VCaP (cell line): Measurements from ENCODE around the gene TP73.

Experiments
- H3K27ac ChIP-seq: fragments of 450-650 bp; 2 replicates; pipeline ENCODE4 v1.5.1; 2017
- TF ChIP-seq, protein P1 (sequence below): fragments of 450-650 bp; conservative IDR thresholded peaks from 2 replicates; pipeline ENCODE4 v1.5.1; 2017; ENCODE audit warnings: mild to moderate bottlenecking, moderate library complexity

Gene TP73

DNA sequence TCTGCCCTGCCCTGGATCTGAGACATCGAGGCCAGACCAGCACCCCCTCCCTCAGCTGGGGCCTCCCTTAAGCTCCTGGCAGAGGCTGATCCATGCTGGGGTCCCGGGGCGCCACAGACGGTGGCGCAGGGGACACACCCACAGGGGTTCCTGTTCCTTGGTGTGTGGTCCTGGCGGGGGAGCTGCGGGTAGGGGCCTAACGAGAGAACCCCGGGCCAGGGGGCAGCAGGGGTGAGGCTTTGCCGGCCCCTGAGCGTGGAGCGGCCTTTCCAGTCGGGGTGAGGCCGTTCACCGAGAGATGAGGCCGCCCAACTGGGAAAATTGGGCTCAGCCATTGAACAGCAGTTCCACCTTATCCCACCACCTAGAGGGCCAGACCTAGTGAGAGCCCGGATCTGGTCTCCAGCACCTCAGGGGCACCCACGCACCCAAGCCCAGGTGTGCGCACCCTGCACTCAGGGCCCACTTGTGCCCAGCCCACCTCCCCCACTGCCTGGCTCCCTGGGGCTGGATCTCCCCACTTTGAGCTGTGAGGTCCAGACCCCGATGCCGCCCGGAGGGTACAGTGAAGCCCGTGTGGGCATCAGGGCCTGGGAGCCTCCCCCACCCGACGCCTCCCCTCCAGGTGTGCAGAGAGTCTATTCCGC lies 54.5 kb downstream of the TP73 start:
- TF ChIP-seq, protein P1, sequence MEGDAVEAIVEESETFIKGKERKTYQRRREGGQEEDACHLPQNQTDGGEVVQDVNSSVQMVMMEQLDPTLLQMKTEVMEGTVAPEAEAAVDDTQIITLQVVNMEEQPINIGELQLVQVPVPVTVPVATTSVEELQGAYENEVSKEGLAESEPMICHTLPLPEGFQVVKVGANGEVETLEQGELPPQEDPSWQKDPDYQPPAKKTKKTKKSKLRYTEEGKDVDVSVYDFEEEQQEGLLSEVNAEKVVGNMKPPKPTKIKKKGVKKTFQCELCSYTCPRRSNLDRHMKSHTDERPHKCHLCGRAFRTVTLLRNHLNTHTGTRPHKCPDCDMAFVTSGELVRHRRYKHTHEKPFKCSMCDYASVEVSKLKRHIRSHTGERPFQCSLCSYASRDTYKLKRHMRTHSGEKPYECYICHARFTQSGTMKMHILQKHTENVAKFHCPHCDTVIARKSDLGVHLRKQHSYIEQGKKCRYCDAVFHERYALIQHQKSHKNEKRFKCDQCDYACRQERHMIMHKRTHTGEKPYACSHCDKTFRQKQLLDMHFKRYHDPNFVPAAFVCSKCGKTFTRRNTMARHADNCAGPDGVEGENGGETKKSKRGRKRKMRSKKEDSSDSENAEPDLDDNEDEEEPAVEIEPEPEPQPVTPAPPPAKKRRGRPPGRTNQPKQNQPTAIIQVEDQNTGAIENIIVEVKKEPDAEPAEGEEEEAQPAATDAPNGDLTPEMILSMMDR: no peak
- no peak overlapping the region for H3K27ac ChIP-seq

DNA sequence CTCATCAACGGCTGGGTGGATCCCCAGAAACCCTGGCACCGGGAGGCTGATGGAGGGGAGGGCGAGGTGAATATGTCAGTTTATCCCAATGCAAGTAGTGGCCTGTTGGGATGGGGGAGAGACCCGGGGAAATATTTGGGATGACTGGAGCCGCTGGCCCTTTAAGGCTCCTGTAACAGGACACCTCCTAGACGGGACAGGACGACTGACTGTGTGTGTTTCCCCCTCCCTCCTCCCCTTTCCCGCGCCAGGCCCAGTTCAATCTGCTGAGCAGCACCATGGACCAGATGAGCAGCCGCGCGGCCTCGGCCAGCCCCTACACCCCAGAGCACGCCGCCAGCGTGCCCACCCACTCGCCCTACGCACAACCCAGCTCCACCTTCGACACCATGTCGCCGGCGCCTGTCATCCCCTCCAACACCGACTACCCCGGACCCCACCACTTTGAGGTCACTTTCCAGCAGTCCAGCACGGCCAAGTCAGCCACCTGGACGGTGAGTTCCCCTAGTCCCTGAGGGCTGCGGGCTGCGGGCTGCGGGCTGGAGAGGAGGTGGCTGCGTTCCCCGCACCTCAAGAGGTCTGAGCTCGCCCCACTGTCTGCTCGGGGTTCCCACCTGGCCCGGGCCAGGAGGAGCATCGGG lies 55.1 kb downstream of the TP73 start:
- H3K27ac ChIP-seq: no peak overlapping the region
- TF ChIP-seq, protein P1: no peak

DNA sequence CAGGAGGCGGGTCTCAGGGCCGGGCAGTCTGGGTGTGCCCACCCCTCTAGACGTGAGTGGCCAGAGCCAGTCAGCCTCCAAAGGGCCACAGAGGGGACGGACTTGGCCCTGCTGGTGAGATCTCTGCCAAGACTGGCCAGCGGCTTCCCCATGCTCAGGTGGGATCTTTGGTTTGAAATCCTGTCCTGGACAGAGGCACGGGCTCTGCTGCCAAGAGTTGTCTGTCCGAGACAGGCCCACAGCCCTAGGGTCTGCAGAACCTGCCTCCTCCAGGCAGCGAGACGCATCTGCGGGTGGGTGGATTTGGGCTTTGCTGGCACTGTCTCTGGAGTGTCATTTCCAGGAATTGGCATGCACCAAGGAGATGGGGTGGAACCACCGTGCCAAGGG lies 55.6 kb downstream of the TP73 start:
- TF ChIP-seq, protein P1: no peak

DNA sequence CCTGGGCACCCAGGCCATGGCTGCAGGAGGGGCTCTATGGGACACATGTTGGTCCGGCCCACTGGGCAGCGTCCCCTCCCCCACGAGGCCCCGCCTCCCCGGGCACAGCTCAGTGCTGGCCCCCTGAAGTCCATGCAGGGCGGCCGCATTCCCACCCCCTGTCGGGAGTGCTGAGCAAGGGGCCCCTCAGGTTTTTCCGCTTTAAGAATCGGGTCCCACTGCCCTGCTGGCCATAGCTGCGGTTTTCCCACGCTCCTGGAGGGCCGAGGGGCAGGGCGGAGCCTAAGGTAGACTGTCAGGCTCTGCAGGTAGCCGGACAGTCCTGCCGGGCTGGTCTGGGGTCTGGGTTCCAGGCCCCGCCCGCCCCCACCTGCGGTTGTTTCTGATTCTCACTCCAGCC lies 56.5 kb downstream of the TP73 start:
- peak overlapping the region; percentile 69; the same call in 1 of the 2 replicates for H3K27ac ChIP-seq

More for the DNA sequence above, 55.6 kb downstream of the TP73 start:
- H3K27ac ChIP-seq: no peak overlapping the region; the same call in 1 of the 2 replicates

DNA sequence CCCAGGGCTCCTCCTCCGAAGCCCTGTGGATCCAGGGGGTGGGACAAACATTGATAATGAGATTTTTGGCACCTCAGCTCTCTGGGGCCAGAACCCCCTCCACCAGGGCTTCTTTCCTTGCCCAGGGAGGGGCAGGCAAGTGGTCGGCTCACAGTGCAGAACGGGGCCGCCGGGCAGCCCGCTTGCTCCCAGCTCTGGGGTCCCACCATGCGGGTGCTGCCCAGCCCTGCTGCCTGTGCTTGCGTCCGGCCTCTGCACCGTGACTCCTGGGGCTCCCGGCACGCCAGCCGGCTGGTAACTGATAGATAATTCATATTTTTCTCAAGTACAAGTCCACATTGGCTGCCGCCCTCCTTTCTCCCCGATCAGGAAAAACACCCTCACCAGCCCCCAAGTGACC lies 57.9 kb downstream of the TP73 start:
- TF ChIP-seq, protein P1: no peak

More for the DNA sequence above, 56.5 kb downstream of the TP73 start:
- TF ChIP-seq, protein P1: no peak

DNA sequence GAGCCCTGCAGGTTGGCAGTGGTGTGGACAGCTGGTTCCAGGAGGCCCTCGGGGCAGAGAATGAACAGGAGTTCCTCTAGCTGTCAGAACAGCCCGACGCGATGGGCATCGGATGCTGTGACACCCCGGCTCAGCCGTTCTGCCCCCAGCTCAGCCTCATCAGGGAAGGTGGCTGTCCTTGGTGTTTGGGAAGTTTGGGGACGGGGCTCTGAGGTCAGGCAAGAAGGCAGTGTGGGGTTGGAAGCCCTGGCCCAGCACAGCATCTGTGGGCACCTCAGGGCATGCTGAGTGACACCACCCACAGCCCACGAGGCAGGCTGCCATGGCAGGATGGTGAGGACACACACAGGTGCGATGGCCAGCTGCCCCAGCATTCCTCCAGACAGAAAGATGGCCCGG lies 59.1 kb downstream of the TP73 start:
- TF ChIP-seq, protein P1: no peak
- no peak overlapping the region for H3K27ac ChIP-seq

More for the DNA sequence above, 57.9 kb downstream of the TP73 start:
- no peak overlapping the region for H3K27ac ChIP-seq

DNA sequence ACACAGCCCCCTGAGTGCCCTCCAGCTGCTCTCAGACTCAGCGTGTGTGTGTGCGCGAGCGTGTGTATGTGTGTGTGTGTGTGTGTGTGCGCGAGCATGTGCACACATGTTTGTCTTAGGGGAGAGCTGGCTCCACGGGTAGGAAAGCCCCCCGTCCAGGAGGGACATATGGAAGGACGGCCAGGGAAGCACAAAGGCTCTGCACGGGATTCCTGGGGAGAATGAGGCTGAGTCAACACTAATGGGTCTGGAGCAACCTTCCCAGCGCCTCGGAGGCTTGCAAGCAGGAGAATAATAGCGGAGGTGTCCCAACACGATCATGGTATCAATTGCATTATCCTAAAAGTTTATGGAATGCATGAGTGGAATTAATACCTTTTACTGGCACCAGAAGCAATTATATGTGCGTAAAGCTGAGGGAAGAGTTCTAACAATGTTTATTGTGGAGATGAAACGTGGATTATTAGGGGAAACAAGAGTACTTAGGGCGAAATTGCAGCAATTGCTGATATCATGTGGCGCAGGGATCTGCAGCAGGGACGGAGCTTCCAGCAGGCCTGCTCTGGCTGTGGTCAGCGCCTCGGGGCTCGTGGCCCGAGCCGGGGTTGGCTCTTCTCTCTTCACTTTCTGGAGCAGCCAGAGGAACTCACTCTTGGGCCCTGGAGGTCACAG lies 59.6 kb downstream of the TP73 start:
- TF ChIP-seq, protein P1: no peak
- H3K27ac ChIP-seq: 0 out of 2 replicates have a peak overlapping the region, but pooled peaks have one; percentile 8
